GM10266 (cell line): ENCODE measurements around the gene ARSI.

Source experiments
- DNase-seq: peaks from one replicate; pipeline ENCODE4 v3.0.0; 2012; ENCODE audit errors: extremely low spot score
- TF ChIP-seq, protein P1 (sequence below): IDR thresholded peaks from 2 replicates; pipeline ENCODE4 v1.5.1; 2012; ENCODE audit warnings: mild to moderate bottlenecking, low read depth; ENCODE audit not compliant: control insufficient read depth, insufficient read depth; ENCODE audit errors: missing control alignments

The ARSI gene

GRCh38 chr5:150294551-150295071, 8.1 kb downstream of the ARSI start:
- TF ChIP-seq, protein P1, sequence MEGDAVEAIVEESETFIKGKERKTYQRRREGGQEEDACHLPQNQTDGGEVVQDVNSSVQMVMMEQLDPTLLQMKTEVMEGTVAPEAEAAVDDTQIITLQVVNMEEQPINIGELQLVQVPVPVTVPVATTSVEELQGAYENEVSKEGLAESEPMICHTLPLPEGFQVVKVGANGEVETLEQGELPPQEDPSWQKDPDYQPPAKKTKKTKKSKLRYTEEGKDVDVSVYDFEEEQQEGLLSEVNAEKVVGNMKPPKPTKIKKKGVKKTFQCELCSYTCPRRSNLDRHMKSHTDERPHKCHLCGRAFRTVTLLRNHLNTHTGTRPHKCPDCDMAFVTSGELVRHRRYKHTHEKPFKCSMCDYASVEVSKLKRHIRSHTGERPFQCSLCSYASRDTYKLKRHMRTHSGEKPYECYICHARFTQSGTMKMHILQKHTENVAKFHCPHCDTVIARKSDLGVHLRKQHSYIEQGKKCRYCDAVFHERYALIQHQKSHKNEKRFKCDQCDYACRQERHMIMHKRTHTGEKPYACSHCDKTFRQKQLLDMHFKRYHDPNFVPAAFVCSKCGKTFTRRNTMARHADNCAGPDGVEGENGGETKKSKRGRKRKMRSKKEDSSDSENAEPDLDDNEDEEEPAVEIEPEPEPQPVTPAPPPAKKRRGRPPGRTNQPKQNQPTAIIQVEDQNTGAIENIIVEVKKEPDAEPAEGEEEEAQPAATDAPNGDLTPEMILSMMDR: no peak
- no peak for DNase-seq

DNA sequence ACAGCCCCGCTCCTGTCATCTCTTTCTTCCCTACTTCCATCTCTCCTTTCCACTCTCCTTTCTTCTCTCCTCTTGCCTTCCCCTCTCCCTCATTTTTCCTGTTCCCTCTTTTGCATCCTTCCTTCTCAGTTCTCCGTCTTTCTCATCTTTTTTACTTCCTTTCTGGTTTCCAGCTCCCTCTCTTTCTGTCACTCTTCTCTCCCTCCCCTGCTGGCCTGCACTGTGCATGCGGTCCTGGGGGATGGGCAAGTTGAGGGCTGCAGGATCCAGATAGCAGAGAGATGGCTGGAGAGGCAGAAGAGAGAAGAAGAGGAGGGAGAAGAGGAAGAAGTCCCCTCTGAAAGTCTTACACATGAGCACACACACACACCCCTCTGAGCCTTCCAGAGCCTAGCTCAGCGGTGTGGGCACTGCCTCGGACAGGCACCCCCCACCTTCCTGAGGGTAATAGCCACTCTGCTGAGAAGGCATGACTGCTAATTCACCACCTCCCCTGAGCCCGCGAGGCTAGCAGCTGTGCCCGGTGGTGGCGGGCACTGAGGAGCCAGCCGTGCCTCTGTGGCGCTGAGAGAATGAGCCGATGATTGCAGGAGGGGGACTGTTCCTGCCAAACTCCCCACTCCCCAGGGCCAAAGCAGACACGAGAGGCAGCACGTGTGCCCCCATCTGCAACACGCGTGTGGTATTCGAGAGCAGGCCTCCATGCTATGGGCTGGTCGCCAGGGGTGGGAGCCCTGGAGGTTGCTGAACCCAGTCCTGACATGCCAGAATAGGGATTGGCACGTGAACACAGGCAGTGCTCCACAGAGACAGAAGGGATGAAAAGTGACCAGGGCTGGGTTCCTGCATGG, 9.4 kb downstream of the ARSI start:
- DNase-seq: no peak
- TF ChIP-seq, protein P1: no peak

GRCh38 chr5:150291388-150292385, 11.0 kb downstream of the ARSI start:
- DNase-seq: no peak
- TF ChIP-seq, protein P1: no peak

GRCh38 chr5:150289551-150290390, 12.9 kb downstream of the ARSI start, which contains the start of gene CAMK2A:
TSS of gene CAMK2A (minus strand) at chr5:150289773. CDS start at chr5:150289625, 148 bp downstream.
- DNase-seq: no peak
- TF ChIP-seq, protein P1: no peak

DNA sequence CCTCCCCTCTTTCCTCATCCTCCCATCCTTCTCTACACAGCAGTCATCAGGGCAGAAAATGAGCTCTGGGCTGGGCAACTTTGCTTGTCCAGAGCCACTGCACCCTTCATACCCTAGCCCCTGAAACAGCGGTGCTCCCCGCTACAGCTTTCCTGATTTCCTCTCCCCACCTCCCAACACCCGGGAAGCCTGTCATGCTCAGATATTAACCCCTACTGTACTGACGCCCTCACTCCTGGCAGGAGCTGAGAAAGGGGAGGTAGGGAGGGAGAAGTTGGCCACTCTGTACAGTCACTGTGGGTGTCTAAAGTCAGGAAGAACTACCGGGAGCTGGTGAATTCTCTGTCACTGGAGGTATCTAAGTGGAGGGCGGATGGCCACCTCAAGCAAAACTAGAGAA, 13.9 kb downstream of the ARSI start:
- DNase-seq: no peak
- TF ChIP-seq, protein P1: no peak

DNA sequence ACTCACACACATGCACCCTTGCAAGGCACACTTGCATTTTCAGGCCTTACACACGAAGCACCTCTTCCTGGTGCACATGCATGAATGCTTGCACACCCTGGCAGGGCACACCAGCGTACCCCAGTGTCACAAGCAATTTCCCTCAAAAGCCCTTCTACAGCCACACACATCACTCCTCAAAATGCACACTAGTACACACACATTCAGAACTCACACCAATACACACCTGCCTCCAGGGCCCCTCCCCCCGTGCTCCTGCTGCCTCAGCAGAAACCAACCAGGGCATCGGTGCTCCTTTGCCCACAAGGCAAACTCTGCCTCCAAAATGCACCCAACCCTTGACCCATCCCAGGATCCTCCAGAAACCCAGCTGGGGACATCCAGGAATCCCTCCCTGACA, 14.3 kb downstream of the ARSI start:
- TF ChIP-seq, protein P1: no peak

More for the DNA sequence above, 14.3 kb downstream of the ARSI start:
- no peak for DNase-seq
